IPS DF 4.7 (cell line): ENCODE data around the gene GABRB1.

Experiments
- DNase-seq: peaks from one replicate; pipeline ENCODE4 v3.0.0-alpha.2; 2013; ENCODE audit warnings: low spot score; ENCODE audit errors: extremely low read depth

GABRB1 gene

DNA sequence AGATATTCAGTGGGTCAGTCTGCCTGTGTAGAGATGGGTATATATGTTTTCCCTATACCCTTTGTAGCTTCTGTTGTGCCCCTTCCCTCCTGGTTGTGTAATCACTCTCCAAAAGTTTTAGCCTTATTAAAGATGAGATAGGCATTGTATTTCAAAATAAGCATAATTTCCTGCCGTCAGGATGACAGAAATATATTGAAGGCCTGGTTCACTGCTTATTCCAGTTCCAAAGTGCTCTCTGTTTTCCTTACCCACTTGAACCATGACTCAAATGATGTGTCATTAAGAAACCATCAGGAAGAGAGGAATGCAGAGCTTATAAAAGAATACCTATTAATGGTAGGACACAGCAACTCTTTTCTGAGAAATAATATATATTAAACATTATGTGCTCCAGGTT is 178.5 kb downstream of the GABRB1 start:
- DNase-seq, result no peak

DNA sequence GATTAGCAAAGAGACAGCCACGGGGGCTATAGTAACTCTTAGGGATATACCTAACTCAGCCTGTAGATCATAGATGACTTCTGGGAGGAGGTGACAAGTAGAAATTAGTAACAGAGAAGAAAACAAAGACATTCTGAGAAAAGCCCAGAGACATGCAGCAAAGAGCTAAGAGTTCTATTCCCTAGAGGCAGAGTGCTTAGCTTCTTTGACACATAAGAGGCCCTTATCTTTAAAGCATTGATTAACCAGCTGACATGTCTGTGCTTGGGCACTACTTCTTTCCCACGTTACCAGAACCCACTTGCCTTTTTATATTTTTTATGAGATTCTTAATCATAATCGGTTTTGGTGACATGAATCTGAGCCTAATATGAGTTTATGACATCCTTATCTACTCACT is 179.5 kb downstream of the GABRB1 start:
- DNase-seq, result no peak

DNA sequence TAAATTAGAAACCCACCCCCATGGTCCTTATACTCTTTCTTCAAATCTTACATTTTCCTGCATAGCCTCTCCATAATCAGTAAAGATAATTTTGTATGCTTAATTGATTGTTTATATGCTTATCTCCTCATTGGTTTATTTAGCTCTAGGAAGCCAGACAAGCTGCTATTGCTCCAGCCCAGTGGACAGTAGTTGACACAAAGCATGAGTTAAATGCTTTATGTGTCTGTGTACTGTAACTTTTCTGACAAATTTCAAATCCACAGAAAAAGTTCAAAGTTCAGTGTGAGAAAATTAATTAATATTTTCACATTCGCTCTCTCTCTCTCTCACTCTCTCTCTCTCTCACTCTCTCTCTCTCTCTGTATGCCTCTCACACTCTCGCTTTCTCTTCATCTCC is 181.7 kb downstream of the GABRB1 start:
- no peak for DNase-seq

DNA sequence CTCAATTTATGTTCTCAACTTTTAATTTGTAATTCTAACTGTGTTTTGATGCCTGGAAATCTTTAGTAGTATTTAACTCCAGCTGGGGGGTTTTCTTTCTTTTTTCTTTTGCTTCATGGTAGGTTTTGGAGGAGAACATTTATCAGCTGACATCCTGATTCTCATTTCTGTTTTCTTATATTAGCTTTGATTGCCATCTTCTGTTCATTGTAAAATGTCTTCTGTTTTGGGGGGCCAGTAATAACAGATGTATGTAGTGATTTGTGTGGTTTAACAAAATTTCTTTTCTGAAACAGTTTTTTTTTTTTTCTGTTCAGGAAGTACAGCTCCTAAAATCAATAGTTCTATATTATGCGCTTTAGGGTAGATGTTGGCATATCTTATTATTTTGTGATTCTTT is 182.2 kb downstream of the GABRB1 start:
- no peak for DNase-seq

DNA sequence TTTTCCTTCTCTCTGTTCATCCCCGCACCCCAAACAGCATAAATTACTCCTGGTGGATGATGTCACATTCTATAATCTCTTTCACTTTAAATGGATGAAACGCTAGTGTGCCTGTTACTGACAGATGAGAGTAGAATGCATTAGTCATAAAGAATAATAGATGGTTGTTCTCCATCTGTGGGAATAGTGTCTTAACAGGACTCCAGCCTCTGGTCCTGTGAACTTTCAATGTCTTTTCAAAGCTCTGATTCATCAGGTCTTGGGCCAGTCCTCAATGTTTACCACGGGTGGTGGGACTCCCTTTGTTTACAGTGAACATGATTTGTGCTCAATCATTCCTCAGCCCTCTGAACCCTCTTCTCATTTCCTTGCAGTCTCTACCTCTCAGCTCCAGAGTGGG is 182.6 kb downstream of the GABRB1 start:
- no peak for DNase-seq

DNA sequence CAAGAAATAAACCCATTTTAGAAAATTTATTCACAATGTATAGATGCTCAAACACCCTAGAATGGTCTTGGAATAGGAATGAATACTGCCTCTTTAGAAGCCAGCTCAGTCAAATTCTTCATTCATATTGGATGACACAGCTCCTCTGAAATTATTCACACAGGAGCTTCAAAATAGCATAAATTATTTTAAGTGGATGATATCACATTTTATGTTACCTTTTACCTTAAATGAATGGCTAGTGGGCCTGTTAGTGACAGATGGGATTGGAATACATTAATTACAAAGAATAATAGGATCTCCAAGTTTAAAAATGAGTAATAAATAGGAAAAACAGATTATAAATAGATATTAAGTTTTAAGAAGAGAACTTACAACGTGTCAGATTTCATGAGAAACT is 184.4 kb downstream of the GABRB1 start:
- no peak for DNase-seq

DNA sequence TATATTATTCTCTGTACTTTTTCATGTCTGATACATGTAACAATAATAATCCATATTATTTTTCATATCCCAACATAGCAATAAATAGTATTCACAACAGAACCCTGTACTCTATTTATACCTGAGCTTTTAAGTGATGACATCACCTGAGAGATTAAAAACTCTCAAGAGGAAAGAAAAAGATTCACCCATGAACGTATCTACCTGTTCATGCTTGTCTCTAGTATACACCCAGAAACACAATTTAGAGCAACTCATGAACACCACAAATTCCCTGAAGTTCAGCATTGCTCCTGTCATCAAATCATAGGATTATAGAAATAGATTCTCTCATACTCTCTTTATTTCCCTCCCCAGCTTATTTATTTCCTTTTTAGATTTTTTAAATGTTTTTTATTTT is 185.9 kb downstream of the GABRB1 start:
- DNase-seq, result no peak

DNA sequence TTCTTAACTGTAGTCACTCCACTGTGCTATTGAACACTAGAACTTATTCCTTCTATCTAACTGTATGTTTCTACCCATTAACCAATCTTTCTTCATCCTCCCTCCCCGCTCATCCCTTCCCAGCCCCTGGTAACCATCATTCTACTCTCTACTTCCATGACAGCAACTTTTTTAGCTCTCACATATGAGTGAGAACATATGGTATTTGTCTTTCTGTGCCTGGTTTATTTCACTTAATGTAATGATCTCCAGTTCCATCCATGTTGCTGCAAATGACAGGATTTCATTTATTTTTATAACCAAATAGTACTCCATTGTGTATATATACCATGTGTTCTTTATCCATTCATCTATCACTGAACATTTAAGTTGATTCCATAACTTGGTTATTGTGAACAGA is 186.5 kb downstream of the GABRB1 start:
- no peak for DNase-seq

DNA sequence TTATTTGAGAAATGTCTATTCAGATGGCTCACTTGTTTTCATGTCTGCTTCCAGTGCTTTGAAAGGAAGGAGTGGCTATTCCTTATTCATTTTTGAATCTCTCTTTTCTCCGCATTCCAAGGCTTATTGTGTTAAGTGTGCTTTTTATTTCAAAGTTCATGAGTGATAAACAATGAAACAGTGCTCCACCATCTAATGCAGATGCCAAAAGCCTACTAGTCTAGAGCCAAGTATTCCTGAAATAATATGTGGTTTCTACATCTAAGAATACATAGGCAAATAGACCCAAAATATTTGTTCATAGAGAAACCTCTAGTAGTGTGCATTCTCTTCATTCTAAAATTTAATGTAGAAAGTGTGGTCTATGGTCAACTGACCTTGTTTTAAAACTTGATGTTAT is 187.3 kb downstream of the GABRB1 start:
- DNase-seq, result no peak

DNA sequence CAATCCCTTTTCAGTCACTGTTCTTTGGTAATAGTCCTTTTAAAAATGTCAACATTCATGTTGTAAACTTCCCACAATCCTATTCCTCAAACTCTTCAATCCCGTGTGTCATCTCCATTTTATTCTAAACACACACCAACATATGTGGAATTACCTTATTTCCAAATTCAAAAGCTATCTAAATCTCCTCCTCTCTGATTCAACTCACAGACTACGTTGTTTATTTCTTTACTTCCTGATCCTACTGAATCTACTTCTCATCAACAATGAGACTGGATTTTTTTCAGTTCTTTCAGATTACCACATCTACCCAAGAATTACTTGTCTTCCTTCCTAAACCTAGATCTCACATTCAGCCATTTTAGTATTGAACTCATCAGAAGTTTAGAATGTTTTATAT is 188.2 kb downstream of the GABRB1 start:
- no peak for DNase-seq

DNA sequence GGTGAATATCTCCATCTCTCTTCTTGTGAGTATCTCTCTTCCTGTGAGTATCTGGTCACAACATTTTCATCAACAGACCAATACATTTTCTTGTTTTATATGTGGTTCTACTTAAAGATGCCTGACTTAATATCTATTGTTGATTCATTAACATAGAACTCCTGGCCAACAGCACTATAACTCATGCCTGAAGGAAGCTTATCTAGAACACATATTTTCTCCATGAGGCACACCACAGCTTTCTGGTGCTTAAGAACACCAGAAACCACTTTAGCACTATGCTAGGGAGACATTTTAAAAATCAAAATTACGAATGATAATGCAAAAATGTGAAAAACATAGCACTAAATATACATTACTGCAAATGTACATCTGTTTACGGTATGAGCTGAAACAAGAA is 190.4 kb downstream of the GABRB1 start:
- no peak for DNase-seq

DNA sequence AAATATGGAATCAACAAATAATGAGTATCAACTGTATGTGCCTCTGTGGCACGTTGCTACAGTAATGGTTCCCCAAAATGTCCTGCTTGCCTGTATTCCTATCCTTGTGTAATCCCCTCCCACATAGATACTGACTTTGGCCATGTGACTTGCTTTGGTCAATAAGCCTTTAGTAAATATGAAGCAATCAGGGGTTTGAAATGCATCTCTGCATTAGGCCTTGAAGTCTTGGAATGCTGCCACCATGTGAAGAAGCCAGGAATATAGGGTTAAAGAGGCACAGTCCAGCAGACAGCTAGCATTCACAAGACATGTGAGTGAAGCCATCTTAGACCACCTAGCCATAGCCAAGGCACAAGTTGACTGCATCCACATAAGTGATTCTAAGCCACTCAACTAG is 190.9 kb downstream of the GABRB1 start:
- DNase-seq, result no peak

DNA sequence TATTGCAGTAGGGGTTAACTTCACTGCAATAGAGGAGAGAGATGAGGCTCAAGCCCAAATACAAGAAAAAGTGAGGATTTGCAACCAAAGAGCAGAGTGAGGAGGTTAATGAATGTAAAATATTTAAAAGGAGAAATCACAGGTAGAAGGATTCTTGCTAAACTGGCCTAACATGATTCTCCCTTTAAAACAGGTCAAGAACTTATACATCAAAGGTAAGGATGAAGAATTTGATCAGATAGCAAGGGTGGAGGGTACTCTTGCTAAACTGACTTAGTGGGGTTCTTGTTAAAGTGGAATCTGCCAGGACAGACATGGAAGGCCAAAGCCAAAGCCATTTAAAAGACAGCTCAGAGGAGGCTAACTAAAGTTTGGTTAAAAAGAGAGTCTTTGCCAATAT is 193.0 kb downstream of the GABRB1 start:
- no peak for DNase-seq

DNA sequence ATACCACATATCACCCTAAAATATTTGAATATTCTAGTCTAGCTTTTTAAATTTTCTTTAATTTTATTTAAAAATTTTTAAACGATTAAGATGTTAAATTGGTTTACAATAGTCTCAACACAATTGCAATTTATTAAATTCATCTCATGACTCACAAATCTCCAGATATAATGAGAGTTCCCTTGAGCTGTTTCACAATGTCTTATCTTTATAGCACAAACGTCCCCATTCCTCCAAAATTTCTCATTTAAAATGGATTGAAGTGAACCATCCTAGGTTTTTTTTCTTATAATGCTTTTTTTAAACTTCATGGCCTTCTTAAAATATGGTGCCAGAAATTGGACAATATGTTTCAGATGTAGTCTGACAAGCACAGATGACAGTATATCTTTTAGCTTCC is 204.4 kb downstream of the GABRB1 start:
- DNase-seq, result no peak

DNA sequence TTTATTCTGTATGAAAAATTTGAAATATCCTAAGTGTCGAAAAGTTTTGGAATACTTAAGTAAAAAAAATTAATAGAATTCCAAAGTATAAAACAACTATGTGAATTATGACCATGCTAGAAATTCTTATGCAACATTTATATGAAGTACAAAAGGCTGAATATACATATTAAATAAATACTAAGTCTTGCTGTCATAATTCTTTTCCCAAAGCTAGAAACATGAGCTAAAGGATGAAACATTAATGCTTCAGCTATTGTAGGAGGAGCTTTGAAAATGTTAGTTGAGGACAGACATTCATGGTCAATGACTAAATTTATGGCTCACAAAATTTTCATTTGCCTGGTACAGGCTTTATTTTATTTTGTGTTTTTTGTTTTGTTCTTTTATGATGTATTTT is 207.3 kb downstream of the GABRB1 start:
- DNase-seq, result no peak

DNA sequence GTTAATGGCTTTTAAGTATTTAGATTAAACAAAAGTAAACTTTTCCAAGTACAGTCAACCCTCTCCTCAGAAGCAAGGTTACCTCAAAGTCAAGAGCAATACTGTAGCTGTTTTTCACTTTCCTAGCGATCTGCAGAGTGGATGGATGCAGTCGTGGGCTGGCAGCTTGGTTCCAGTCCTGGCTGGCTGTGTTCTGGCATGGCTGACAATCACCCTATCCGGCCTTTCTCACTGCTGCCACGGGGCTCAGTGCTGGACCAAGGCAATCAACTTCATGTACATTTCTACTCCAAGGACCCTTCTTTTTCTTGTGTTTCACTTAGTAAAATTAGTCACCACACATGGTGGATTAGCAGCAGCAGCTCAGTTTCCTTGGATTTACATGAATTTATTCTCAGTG is 208.3 kb downstream of the GABRB1 start:
- DNase-seq, result no peak

DNA sequence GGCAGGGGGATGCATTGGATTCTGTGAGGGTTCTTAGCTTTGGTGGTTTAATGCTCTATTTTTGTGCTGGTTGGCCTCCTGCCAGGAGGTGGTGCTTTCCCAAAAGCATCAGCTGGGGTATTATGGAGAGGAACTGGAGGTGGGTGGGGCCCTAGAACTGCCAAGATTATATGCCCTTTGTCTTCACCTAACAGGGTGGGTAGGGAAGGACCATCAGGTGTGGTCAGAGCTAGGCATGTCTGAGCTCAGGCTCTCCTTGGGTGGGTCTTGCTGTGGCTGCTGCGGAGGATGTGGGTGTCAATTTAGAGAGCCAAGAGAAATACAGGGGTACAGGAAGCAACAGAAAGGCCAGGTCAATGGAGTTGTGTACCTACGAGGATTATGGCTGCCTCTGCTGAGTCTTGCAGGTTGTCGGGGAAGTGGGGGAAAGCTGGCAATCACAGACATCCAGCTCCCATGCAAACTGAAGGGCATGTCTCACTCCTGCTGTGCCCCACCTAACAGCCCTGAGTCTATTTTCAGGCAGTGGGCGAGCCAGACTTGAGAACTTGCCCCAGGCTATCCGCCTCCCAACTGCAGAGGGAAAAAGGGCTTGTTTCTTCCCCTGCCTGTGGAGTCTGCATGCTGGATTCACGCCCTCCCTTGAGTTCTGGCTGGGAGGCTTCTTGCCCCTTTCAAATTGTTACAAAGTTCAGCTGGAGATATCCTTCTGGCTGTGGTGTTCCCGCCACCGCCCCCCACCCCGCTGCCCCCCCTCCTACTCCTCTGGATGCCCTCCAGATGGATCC is 220.2 kb downstream of the GABRB1 start:
- DNase-seq, result no peak

DNA sequence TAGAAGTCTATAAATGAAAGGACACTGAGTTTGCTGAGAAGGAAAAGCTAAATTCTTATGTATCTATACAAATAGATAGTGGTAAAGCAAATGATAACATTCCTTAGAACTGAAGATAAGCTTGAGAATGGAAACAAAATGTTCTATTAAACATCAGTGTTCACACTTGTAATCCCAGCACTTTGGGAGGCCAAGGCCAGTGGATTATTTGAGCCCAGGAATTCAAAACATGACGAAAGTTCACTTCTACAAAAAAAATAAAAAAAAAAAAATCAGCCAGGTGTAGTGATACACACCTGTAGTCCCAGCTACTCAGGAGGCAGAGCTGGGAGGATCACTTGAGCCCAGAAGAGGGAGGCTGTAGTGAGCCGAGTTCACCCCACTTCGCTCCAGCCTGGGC is 232.4 kb downstream of the GABRB1 start:
- no peak for DNase-seq

DNA sequence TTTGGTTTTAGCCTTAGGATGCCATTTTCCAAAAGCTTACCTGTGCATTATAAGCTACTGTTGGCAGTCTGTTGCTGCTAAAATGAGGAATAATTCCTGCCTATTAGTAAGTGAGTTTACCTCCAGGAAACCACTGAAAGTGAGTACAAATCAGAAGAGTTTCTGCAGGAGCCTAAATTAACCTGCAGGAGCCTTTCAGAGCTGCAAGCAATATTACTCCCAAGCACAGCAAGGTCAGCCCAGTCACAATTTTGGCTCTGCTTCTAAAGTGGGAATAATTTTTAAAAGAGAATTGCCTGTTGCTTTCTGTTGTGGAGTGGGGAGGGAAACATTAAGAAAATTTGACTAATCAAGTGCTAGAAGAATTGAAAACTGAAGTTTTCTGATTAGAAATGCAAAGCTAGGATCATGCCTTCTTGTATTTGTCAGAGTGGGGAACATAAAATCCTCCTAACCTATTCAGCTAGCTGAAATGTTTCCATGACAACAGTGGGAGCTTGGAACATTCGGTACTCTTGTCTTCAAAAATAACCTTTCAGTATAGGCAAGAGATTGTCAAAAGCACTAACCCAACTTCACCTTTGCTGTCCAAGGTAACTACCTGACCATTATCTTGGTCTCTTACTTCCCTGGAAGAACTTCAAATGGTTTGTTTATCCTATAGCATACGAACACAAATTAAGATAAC is 239.0 kb downstream of the GABRB1 start:
- DNase-seq, result no peak

DNA sequence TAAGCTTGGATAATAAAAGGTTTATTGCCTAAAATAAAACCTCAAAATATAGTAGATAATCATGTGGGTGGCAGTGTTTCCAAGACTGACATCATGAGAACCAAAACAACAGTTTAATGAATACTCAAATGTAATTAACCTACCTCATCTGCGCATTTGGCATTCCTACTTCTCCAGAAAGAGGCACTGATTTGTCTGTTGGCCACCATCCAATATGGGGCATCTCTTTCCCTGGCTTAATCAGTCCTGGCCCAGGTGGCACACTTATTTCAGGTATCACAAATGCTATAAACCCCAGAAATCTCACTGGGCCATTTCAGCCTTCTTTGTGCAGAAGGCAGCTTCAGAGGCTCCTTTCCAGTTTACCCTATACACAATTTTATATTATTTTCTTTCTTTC is 239.9 kb downstream of the GABRB1 start:
- DNase-seq, result no peak

DNA sequence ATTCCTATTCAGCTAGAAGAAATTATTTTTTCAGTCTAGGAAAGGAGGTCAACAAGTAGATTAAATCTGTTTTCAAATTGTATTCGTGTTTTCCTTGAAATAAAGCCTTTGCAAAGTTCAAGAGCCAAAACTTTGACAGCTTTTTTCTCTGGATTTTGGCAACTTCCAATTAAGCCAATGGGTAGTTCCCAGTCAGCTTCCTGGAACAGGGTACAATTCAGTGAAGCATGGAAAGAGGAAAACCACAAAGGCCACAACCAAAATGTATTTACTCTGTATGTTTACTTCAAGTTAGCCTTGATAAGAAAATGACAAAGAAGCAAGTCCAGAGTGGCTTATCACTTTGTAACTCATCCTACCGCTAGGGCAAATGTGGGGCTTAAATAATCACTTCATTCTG is 243.5 kb downstream of the GABRB1 start:
- no peak for DNase-seq

DNA sequence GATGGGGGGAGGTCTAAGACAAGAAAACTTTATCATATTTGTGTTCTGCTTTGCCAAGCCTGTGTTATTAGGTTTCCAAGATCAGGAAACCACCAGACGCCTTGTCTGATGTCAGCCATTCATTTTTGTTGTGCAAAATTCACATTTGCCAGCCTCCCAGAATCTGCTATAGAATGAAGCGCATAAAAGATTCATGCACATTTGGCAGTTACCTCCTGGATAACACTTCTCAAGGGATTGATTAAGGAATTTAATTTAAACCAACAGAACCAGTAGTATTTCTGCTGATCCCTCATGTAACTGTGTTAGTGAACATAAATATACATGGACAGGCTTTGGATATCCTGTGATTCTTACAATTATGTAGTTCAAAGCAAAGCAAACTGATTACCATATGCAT is 244.2 kb downstream of the GABRB1 start:
- DNase-seq, result no peak

DNA sequence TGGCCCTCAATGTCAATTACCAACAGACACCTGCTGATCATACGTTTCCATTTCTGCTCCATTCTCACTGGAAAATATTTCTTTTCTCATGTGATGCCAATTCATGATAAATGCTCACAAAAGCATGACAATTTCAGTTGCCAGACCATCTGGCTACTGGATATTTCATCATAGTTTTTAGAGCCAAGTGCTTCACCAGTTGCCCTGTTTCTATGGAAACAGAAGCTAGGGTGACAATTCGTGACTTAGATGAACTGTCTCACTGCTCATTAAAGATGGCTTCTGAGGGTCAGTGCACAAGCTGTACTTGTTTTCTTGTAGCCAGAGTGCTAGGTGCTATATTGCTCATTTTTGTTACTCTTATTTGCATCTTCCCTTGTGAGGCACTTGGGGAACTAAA is 247.3 kb downstream of the GABRB1 start:
- no peak for DNase-seq
